WI38 (cell line): Measurements from ENCODE around the gene BTBD9.

Source experiments
- H3K4me3 ChIP-seq: 2 replicates; pipeline ENCODE4 v1.5.1; 2011; ENCODE audit warnings: low read depth, mild to moderate bottlenecking, control low read depth, low read length
- TF ChIP-seq, protein P1 (sequence below): IDR thresholded peaks from 2 replicates; pipeline ENCODE4 v1.5.1; 2012; ENCODE audit warnings: low read depth, mild to moderate bottlenecking, control low read depth, low read length

The BTBD9 gene

GRCh38 chr6:38593409-38593808 is 46.3 kb downstream of the BTBD9 start:
- TF ChIP-seq, protein P1, sequence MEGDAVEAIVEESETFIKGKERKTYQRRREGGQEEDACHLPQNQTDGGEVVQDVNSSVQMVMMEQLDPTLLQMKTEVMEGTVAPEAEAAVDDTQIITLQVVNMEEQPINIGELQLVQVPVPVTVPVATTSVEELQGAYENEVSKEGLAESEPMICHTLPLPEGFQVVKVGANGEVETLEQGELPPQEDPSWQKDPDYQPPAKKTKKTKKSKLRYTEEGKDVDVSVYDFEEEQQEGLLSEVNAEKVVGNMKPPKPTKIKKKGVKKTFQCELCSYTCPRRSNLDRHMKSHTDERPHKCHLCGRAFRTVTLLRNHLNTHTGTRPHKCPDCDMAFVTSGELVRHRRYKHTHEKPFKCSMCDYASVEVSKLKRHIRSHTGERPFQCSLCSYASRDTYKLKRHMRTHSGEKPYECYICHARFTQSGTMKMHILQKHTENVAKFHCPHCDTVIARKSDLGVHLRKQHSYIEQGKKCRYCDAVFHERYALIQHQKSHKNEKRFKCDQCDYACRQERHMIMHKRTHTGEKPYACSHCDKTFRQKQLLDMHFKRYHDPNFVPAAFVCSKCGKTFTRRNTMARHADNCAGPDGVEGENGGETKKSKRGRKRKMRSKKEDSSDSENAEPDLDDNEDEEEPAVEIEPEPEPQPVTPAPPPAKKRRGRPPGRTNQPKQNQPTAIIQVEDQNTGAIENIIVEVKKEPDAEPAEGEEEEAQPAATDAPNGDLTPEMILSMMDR, result no peak
- H3K4me3 ChIP-seq, result no peak overlapping the region

- TF ChIP-seq, protein P1, result no peak
- H3K4me3 ChIP-seq, result no peak overlapping the region
Measured at GRCh38 chr6:38591439-38591838, 48.3 kb downstream of the BTBD9 start.

DNA sequence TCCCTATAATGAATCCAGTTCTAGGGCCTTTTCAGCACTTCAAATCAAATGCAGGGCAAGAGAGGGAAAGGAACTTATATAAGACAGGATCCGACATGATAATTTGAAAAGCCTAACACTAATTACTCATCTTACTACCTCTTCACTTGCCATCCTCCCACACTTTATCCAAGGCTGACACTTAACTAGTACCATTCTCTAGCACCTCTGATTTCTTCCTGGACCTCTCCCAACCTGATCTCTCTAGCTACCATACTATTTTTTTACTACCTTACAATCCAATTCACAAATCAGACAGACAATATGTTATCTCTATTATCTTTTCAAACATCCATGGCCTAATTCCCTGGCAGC is 50.4 kb downstream of the BTBD9 start:
- no peak overlapping the region for H3K4me3 ChIP-seq
- TF ChIP-seq, protein P1, result no peak

DNA sequence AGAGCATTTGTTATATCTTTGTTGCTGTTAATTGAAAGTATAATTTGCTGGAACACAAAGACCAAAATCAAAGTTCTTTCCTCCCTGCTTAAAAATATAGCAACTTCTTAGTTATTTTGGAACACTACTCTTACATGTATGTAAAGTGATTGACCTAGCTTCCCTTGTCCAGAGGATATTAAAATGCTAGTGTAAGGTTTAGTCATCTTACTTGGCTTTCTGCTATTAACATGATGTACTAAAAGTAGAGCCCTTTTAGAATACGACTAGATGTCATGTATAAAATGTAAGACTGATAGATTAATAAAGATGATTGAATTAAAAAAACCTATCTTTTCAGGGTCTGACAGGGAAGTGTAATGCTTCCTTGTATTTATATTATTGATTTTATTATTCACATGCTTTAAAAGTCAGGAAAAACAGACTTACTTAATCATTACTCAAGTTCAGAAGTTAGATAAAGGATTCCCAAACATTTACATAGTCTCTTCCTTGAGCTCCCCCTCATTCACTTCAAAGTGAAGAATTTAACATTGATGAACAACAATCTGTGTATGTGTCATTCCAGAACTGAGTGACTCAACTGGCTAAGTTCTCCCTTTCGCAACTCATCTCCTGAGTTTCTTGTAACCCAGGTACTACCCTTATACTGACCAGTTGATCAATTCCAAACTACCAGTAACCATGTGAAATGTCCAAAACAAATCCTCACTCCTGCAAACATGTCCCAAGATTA is 50.9 kb downstream of the BTBD9 start:
- TF ChIP-seq, protein P1, result no peak
- H3K4me3 ChIP-seq, result no peak overlapping the region

DNA sequence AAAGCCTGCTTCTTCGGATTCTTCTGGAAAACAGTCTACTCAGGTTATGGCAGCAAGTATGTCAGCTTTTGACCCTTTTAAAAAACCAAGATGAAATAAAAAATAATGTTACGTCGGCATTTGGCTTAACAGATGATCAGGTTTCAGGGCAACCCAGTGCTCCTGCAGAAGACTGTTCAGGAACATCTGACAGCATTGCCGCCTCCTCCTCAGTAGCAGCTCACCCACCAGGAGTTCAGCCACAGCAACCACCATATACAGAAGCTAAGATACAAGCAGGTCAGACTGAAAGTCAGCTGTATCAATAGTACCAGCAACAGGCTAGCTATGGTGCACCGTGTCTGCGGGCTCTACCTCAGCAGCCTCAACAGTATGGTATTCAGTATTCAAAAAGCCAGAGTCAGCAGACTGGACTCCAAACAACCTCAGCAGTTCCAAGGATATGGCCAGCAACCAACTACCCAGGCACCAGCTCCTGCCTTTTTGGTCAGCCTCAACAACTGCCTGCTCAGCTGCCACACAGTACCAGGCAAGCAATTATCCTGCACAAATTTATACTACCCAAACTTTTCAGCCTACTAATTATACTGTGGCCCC is 51.9 kb downstream of the BTBD9 start:
- no peak overlapping the region for H3K4me3 ChIP-seq
- TF ChIP-seq, protein P1, result no peak

DNA sequence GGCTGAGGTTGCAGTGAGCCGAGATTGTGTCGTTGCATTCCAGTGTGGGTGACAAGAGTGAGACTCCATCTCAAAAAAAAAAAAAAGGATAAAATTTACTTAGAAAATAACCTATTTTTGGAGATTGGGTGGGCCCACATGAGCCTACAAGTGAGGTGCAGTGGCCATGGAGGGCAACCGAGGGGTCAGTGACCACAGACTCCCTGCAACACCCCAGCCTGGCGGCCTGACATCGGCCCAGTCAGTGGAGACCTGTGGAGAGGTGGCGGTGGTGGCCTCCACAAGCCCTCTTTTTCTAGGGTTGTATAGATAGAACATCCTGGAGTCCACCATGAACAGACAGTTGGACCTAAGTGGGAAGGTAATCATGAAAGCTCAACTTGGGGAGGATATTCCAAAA is 52.7 kb downstream of the BTBD9 start:
- H3K4me3 ChIP-seq, result no peak overlapping the region
- TF ChIP-seq, protein P1, result no peak

DNA sequence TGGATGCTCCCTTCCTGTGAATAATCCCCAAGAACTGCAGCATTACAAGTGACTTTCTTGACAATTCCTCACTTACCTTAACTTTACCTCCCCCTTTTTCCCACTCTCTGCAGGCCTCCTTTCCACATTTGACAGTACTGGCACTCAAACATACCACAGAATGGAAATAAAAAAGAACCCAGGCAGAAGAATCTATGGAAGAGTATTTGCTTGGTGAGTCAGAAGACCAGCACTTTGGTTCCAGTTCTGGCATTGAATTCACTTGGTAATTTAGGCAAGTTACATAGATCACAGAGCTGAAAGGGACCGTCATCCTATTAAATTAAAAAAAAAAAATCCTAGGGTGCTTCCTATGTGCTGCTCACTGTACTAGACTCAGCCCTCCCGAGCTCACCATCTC is 55.0 kb downstream of the BTBD9 start:
- H3K4me3 ChIP-seq, result no peak overlapping the region
- TF ChIP-seq, protein P1, result no peak
